B cell (primary cell): ENCODE measurements around the gene EIF5. TPM values are rescaled to one million over a fixed set of nuclear protein-coding genes. Genes with fewer than 3 reads are reported as not detected.
A peak's percentile ranks its signal among the peaks of the same experiment; 100 is the strongest.

Experiments used
- ATAC-seq: fragments of 200-7000 bp; cut with Tn5 transposase; one replicate; pipeline ENCODE4 v1.10.0; 2021; ENCODE audit warnings: low read depth, mild to moderate bottlenecking, moderate number of reproducible peaks, moderate library complexity
- CTCF ChIA-PET: fragments of 350-600 bp; sonication (Branson Sonifier 250); formaldehyde crosslinking; loops from one replicate; lab custom pipeline; 2021; ENCODE audit warnings: antibody characterized with exemption, inconsistent platforms; lab: Charles Lee
- POLR2A ChIA-PET: fragments of 350-600 bp; sonication (Branson Sonifier 250); formaldehyde crosslinking; loops from one replicate; lab custom pipeline; 2021; ENCODE audit warnings: antibody characterized with exemption; lab: Charles Lee
- DNase-seq: peaks from one replicate; pipeline ENCODE4 v3.0.0; 2013
- H2AFZ ChIP-seq: 2 replicates; pipeline ENCODE4 v1.6.1; 2012; ENCODE audit warnings: mild to moderate bottlenecking, low read depth, low read length; ENCODE audit not compliant: insufficient read depth, poor library complexity, severe bottlenecking
- H3K27ac ChIP-seq, 2 donors: 1 replicate in 1 of 2; 2 replicates in 1 of 2; pipeline ENCODE4 v1.5.1; 2012 to 2013; ENCODE audit warnings: low read length in 2 of 2, mild to moderate bottlenecking in 2 of 2, moderate library complexity in 1 of 2
- H3K27me3 ChIP-seq, 4 experiments: fragments of 200-600 bp in 1 of 4; sonication (generic) in 1 of 4; replicated peaks in 1 of 4; 1 replicate in 2 of 4; 2 replicates in 2 of 4; pipeline versions ENCODE4 v1.6.1 to v1.7.0; 2013 to 2016; ENCODE audit warnings: low read length in 3 of 4, mild to moderate bottlenecking in 2 of 4, mixed read lengths in 1 of 4, moderate library complexity in 1 of 4; ENCODE audit not compliant: insufficient read depth in 4 of 4, control insufficient read depth in 3 of 4; ENCODE audit errors: control extremely low read depth in 1 of 4
- H3K36me3 ChIP-seq, 2 experiments: replicated peaks in 1 of 2; 1 replicate in 1 of 2; 2 replicates in 1 of 2; pipeline versions ENCODE4 v1.6.1 to v1.7.1; 2013; ENCODE audit warnings: low read length in 1 of 2; ENCODE audit not compliant: insufficient read depth in 2 of 2, control insufficient read depth in 1 of 2; ENCODE audit errors: control extremely low read depth in 1 of 2, extremely low read depth in 1 of 2
- H3K4me1 ChIP-seq, 2 donors: fragments of 200-600 bp in 1 of 2; sonication (generic) in 1 of 2; 1 replicate in 1 of 2; 2 replicates in 1 of 2; pipeline versions ENCODE4 v1.5.1 to v1.6.1; 2013 to 2017; ENCODE audit warnings: low read length in 2 of 2; ENCODE audit not compliant: control insufficient read depth in 2 of 2, insufficient read depth in 2 of 2
- H3K4me2 ChIP-seq: replicated peaks from 2 replicates; pipeline ENCODE3; 2012; ENCODE audit warnings: mild to moderate bottlenecking, low read depth, low read length; ENCODE audit not compliant: poor library complexity, severe bottlenecking
- H3K4me3 ChIP-seq, 5 experiments: fragments of 200-600 bp in 1 of 5; sonication (generic) in 1 of 5; 1 replicate in 3 of 5; 2 replicates in 2 of 5; pipeline versions ENCODE4 v1.5.1 to v1.7.0; 2011 to 2016; ENCODE audit warnings: low read length in 4 of 5, mild to moderate bottlenecking in 4 of 5, low read depth in 2 of 5, control low read depth in 1 of 5, moderate library complexity in 1 of 5; ENCODE audit not compliant: insufficient read depth in 1 of 5; ENCODE audit errors: control extremely low read depth in 1 of 5, extremely low read depth in 1 of 5
- H3K79me2 ChIP-seq: fragments of 200-600 bp; sonication (generic); one replicate; pipeline ENCODE4 v1.6.0; 2016; ENCODE audit warnings: low read length; ENCODE audit not compliant: control insufficient read depth, insufficient read depth
- H3K9ac ChIP-seq: fragments of 200-600 bp; sonication (generic); 2 replicates; pipeline ENCODE4 v1.6.1; 2017; ENCODE audit warnings: mild to moderate bottlenecking, low read length, moderate library complexity
- H3K9me3 ChIP-seq, 3 donors: one replicate each; pipeline versions ENCODE4 v1.6.1 to v1.7.1; 2013; ENCODE audit warnings: low read length in 2 of 3; ENCODE audit not compliant: control insufficient read depth in 2 of 3, insufficient read depth in 1 of 3; ENCODE audit errors: control extremely low read depth in 1 of 3
- H4K20me1 ChIP-seq: 2 replicates; pipeline ENCODE4 v1.6.0; 2012; ENCODE audit warnings: mild to moderate bottlenecking, low read length; ENCODE audit not compliant: insufficient read depth, control insufficient read depth, poor library complexity, severe bottlenecking
- H3K27ac Mint-ChIP-seq: one replicate; pipeline ENCODE4 v1.8.0; 2021; ENCODE audit warnings: mixed read lengths
- H3K27me3 Mint-ChIP-seq: one replicate; pipeline ENCODE4 v1.8.0; 2021; ENCODE audit warnings: mixed read lengths
- H3K4me1 Mint-ChIP-seq: one replicate; pipeline ENCODE4 v1.8.0; 2021; ENCODE audit warnings: mixed read lengths
- H3K4me3 Mint-ChIP-seq: one replicate; pipeline ENCODE4 v1.8.0; 2021; ENCODE audit warnings: mixed read lengths
- H3K9me3 Mint-ChIP-seq: one replicate; pipeline ENCODE4 v1.8.0; 2022; ENCODE audit warnings: mixed read lengths; ENCODE audit not compliant: insufficient read depth
- CTCF ChIP-seq: fragments of 200-600 bp; IDR thresholded peaks from one replicate; pipeline ENCODE4 v1.8.0; 2022; ENCODE audit warnings: antibody characterized with exemption, mild to moderate bottlenecking
- EZH2 ChIP-seq: IDR thresholded peaks from 2 replicates; pipeline ENCODE4 v1.6.1; 2012; ENCODE audit warnings: borderline replicate concordance, low read depth, mild to moderate bottlenecking, moderate library complexity, low read length; ENCODE audit not compliant: insufficient read depth, poor library complexity, severe bottlenecking
- WGBS: methylation state at CpG from one replicate; pipeline ENCODE4 v1.1.5; 2013; ENCODE audit warnings: missing lambda C conversion rate; ENCODE audit not compliant: insufficient coverage; 5-methylcytosine and 5-hydroxymethylcytosine counted together
- intact Hi-C: fragments of 100-400 bp; cut with micrococcal nuclease; formaldehyde crosslinking; loops from one replicate; pipeline ENCODE4 v1.10.0; 2022
- polyA plus RNA-seq: library from polyadenylated mRNA; depleted of rRNA; stranded (reverse); fragments of >200 nt; gene quantifications from 2 replicates; pipeline ENCODE4 v1.2.3, GENCODE V29; 2012
- total RNA-seq, 2 donors: library from RNA; stranded (reverse); fragments of 120-200 nt in 1 of 2; gene quantifications; 1 replicate in 1 of 2; 2 replicates in 1 of 2; pipeline versions ENCODE4 v1.2.3 to v1.2.4, GENCODE V29; 2013 to 2022

EIF5 gene
- total and polyA plus RNA-seq, 2 donors (not counting 1 experiment from before 2014, with no cell fraction given), result 206 to 314 TPM

- peak within 1 kb of the TSS; percentile 94 for H3K4me2 ChIP-seq
- peak within 1 kb of the TSS; percentile 85 for H3K9ac ChIP-seq
- peak; percentile 98 for DNase-seq
- intact Hi-C loops, result loop anchor here (1.0 to 5.0 kb wide), 3 partner anchors 51 to 1023 kb away; partner anchors contain the start of genes CINP, EIF5, KLC1 and TECPR2
- peaks cover 55% of the 10 kb centered on the region for H3K79me2 ChIP-seq
- peak within 1 kb of the TSS; percentile 90 to 91 for H3K27ac ChIP-seq
- peak within 1 kb of the TSS; percentile 96 for H2AFZ ChIP-seq
- under 1% methylated on average over 82 of the region's 91 CpGs for WGBS
- no peaks in the 10 kb centered on the region for H3K36me3 ChIP-seq
- H3K27ac Mint-ChIP-seq, result peak within 1 kb of the TSS; percentile 98
- H4K20me1 ChIP-seq, result peaks cover 37% of the 10 kb centered on the region
- TF ChIP-seq CTCF (peak; percentile 40), EZH2 (no peak)
- peaks cover 13% of the 10 kb centered on the region for H3K27me3 Mint-ChIP-seq
- ChIA-PET CTCF (interaction anchor here (0.7 kb wide), 1 partner anchor 9 kb away, joined by 3 read pairs; no protein-coding TSS in a partner anchor), POLR2A (interaction anchor here (1.2 to 2.3 kb wide), 2 partner anchors 8 to 50 kb away, joined by 3 to 20 read pairs; partner anchors contain the start of gene EIF5)
- H3K27me3 ChIP-seq, result no peaks in the 10 kb centered on the region
- peaks cover 41% of the 10 kb centered on the region for H3K4me1 Mint-ChIP-seq
- H3K4me3 ChIP-seq, result peak within 1 kb of the TSS; percentile 68 to 96 (median 90)
- no peaks in the 10 kb centered on the region for H3K9me3 ChIP-seq
- peak within 1 kb of the TSS; percentile 99 for H3K4me3 Mint-ChIP-seq
- ATAC-seq, result peak; percentile 86
- peaks cover 3% of the 10 kb centered on the region for H3K9me3 Mint-ChIP-seq
- H3K4me1 ChIP-seq, result peaks cover 24 to 33% of the 10 kb centered on the region in 2 donors
Observed at GRCh38 chr14:103385152-103385928, 51.3 kb downstream of the EIF5 start, which contains the start of gene MARK3. Gene MARK3, plus strand, starts transcription at chr14:103385415. Its CDS starts 615 bp downstream, at chr14:103386030.
